GM19239 (cell line): ENCODE results near the gene SLC25A26.

Experiments
- DNase-seq: peaks from one replicate; pipeline ENCODE4 v3.0.0; 2011; ENCODE audit warnings: low spot score; ENCODE audit not compliant: insufficient read length
- FAIRE-seq: peaks from 2 replicates; lab custom pipeline; 2011; peaks lifted over from hg19 to GRCh38; lab: Jason Lieb, UNC

SLC25A26 gene

GRCh38 chr3:66403323-66403990, 182.7 kb downstream of the SLC25A26 start:
- DNase-seq = no peak
- FAIRE-seq = no peak

GRCh38 chr3:66404197-66404596, 183.4 kb downstream of the SLC25A26 start:
- DNase-seq (no peak), FAIRE-seq (no peak)

- FAIRE-seq = no peak
- no peak for DNase-seq
Measured at GRCh38 chr3:66404903-66405700, 184.3 kb downstream of the SLC25A26 start.

DNA sequence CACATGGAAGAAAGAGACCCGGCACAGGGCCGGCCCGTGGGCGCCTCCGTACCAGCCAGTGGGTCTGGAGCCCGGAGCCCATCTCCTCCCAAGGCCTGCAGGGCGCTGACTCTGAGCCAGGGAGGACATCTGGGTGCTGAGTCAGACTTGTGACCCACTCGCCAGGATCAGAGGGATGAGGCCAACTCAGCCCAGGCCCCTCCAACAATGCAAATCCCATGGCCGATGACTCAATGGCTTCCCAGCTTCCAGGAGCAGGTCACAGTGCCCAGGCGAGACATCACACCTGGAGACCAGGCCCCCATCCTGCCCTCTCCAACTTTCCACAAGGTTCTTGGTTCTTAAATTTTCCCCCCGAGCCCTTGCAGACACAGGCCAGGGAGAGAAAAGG, 184.9 kb downstream of the SLC25A26 start:
- FAIRE-seq (no peak), DNase-seq (no peak)

GRCh38 chr3:66406163-66406562, 185.4 kb downstream of the SLC25A26 start:
- FAIRE-seq (no peak), DNase-seq (no peak)

- no peak for FAIRE-seq
- DNase-seq = no peak
Measured at GRCh38 chr3:66406831-66407610, 186.2 kb downstream of the SLC25A26 start.

DNA sequence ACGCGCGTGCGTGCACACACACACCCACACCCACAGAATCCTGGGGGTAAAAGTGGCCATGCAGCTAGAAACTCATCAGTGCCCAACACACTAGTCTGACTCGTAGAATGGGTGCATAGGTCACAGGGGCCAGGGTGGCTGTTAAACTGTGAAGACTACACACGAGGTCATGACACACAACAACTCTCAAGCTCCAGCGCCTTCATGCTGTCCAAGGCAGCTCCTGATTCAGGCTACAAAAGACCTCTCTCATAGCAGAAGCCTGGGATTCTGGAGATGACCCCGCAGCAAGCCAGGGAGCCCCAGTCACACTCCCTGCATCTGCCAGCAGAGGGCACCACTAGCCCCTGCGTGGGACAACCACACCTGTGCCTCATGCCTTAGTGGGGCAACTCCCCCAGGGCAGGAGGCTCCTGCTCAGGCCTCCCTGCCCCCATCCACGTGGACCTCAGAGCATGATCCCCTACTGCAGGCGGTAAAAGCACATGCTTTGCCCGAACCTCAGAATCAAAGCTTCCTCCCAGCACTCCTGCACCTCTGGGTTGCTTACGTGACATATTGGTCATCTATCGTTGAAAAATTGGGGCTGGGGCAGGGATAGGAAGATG, 186.9 kb downstream of the SLC25A26 start:
- peak; percentile 86 for DNase-seq
- peak; percentile 82 for FAIRE-seq

DNA sequence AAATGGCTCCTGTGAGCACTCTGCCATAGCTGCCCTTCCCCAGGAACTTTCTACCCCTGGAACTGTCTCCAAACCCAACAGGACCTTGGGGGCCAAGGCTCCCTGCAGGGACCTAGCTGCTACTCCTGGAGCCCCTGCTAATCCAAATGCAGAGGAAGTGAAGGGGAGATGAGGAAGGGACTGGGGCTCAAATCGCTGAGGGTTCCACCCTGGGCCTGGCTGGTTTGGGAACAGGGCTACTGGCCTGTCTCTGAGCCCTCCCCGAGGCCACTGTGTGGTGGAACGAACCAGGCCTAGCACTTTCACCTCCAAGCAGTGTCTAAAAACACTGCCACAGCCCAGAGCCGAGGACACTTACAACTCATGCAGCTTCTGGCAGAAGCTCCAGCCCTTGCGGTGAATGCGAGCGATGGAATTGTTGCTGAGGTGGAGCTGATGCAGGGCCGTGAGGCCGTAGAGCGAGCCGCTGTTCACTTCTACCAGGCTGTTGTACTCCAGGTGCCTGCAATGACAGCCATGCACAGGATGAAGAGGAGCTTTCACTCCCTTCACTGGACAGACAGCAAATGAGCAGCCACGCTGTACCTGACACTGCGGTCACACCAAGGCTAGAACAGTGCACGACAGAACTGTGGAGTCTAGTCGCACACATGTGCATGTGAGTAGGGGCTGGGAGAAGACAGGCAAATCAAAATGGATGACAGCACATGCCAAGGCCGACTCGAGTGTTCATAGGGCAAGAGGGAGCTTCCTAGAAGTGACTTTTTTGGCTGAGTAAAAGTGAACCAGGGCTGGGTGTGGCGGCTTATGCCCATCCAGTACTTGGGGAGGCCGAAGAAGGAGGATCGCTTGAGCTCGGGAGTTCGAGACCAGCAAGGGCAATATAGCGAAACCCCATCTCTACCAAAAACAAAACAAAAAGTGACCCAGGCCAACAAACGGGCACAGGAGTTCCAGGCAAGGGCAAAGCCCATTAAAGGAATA, 189.3 kb downstream of the SLC25A26 start:
- FAIRE-seq (no peak), DNase-seq (no peak)

DNA sequence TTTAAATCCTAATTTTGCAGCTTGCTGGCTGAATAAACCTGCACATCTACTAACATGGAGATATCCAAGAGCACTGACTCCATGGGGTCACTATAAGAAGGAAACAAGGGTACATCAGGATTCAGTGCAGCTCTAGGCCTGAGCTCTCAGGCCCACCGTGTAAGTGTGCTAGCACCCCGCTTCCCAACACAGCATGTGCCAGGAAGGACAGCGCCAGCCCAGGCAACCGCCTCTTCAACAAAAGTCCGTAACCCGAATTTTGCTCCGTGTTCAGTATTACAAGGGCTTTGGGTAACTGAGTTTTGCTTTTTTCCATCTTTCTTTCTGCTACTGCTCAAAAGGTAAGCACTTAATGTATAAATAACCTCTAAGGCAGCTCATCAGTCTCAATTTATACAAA, 190.2 kb downstream of the SLC25A26 start:
- FAIRE-seq = no peak

GRCh38 chr3:66411474-66411873, 190.7 kb downstream of the SLC25A26 start:
- DNase-seq = no peak
- FAIRE-seq = no peak

More for the DNA sequence above, 190.2 kb downstream of the SLC25A26 start:
- no peak for DNase-seq

- FAIRE-seq (no peak), DNase-seq (no peak)
Measured at GRCh38 chr3:66411961-66412887, 191.4 kb downstream of the SLC25A26 start.

- no peak for FAIRE-seq
- no peak for DNase-seq
Measured at GRCh38 chr3:66413151-66413751, 192.4 kb downstream of the SLC25A26 start.

- FAIRE-seq (no peak), DNase-seq (no peak)
Measured at GRCh38 chr3:66414846-66415245, 194.0 kb downstream of the SLC25A26 start.

GRCh38 chr3:66415867-66416428, 195.1 kb downstream of the SLC25A26 start:
- FAIRE-seq = no peak
- DNase-seq = no peak

DNA sequence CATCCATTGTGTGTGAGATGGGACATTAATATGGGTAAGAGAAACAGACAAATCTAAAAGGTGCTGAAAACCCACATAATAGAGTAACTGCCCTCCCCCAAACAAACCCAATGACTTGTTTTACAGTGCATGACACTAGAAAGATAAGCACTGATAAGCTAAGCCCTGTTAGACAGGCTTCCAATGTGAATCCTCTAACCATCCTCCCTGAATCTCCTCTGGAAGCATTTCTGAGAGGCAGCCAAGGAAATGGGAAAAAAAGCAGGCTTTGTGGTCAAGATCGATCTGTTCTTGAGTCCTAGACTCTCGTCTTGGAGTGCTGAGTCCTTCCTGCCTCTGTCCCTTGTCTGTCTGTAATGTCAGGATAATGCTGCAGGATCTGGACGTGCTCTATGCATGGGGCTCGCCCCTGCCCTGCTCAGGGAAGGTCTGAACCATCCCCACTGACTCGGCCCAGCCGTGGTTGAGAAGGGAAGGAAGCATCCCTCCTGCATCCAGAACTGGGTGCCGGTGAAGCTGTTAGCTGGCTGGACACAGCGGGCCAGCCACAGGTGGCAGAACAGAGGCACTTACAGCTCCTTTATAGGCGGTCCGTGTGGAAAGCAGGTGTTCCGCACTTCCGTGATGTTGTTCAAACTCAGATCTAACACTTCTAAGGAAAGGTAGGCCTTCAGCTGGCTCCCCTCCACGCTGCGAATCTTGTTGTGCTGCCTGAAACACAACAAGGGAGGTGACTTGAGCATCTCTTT, 195.9 kb downstream of the SLC25A26 start:
- no peak for DNase-seq
- no peak for FAIRE-seq

- FAIRE-seq (no peak), DNase-seq (no peak)
Measured at GRCh38 chr3:66418475-66418931, 197.7 kb downstream of the SLC25A26 start.

GRCh38 chr3:66419036-66419435, 198.2 kb downstream of the SLC25A26 start:
- no peak for FAIRE-seq
- no peak for DNase-seq
